GM21825 (cell line): ENCODE results near the gene EIF4G1.
"Not testable (repeated sequence)": the region's sequence is repeated elsewhere in the genome, so short reads cannot be mapped to it uniquely, and the experiment has no call there.

Experiments
- ATAC-seq: cut with Tn5 transposase; IDR thresholded peaks from one replicate; pipeline ENCODE4 v1.9.1; 2021; ENCODE audit warnings: mild to moderate bottlenecking, moderate library complexity; ENCODE audit not compliant: unreplicated experiment

Gene EIF4G1

GRCh38 chr3:184314363-184314699, at the start of gene EIF4G1:
EIF4G1 (plus strand) TSS chr3:184314606; CDS start chr3:184315797, 1,191 bp downstream.
- peak; percentile 82 for ATAC-seq

- ATAC-seq: not testable (repeated sequence)
These were observed 47.2 kb upstream of the EIF4G1 start for GRCh38 chr3:184267249-184267648.

- no peak for ATAC-seq
These were observed 42.1 kb upstream of the EIF4G1 start for GRCh38 chr3:184272269-184272668.

- ATAC-seq: no peak
These were observed 39.1 kb upstream of the EIF4G1 start for GRCh38 chr3:184275381-184275701.

GRCh38 chr3:184275961-184276910, 38.2 kb upstream of the EIF4G1 start, which contains the start of gene ECE2:
ECE2 (plus strand) TSS chr3:184276022; CDS start chr3:184276154, 132 bp downstream.
- ATAC-seq: no peak

GRCh38 chr3:184277366-184277765, 37.0 kb upstream of the EIF4G1 start:
- ATAC-seq: no peak

GRCh38 chr3:184282941-184283340, 31.5 kb upstream of the EIF4G1 start:
- no peak for ATAC-seq

- ATAC-seq: no peak
These were observed 30.7 kb upstream of the EIF4G1 start for GRCh38 chr3:184283681-184284080.

- ATAC-seq: no peak
These were observed 29.7 kb upstream of the EIF4G1 start for GRCh38 chr3:184284696-184285095.

- no peak for ATAC-seq
These were observed 24.9 kb upstream of the EIF4G1 start for GRCh38 chr3:184289426-184289938.

GRCh38 chr3:184290331-184290730, 24.1 kb upstream of the EIF4G1 start:
- no peak for ATAC-seq

GRCh38 chr3:184291044-184291737, 23.2 kb upstream of the EIF4G1 start:
- no peak for ATAC-seq

- no peak for ATAC-seq
These were observed 22.5 kb upstream of the EIF4G1 start for GRCh38 chr3:184291738-184292445.

GRCh38 chr3:184295771-184296170, 18.6 kb upstream of the EIF4G1 start:
- ATAC-seq: no peak

GRCh38 chr3:184296616-184297015, 17.8 kb upstream of the EIF4G1 start:
- ATAC-seq: no peak

GRCh38 chr3:184298759-184299487, 15.5 kb upstream of the EIF4G1 start, which contains the start of gene PSMD2:
PSMD2 (plus strand) TSS chr3:184299241; CDS start chr3:184299267, 26 bp downstream.
- peak; percentile 91 for ATAC-seq

GRCh38 chr3:184299488-184300377, 14.7 kb upstream of the EIF4G1 start:
- no peak for ATAC-seq

GRCh38 chr3:184300378-184300720, 14.1 kb upstream of the EIF4G1 start:
- no peak for ATAC-seq

GRCh38 chr3:184305577-184305976, 8.8 kb upstream of the EIF4G1 start:
- ATAC-seq: no peak
